Measurements from ENCODE around the gene CXorf66. TPM values are rescaled to one million over a fixed set of nuclear protein-coding genes. Genes with fewer than 3 reads are reported as not detected.

Gene CXorf66
- total and polyA plus RNA-seq, 9 of the 15 experiments (the other 6 are each of a cell fraction or from before 2014, with no cell fraction given), result not detected

GRCh38 chrX:139924696-139925095 is 40.6 kb downstream of the CXorf66 start:
- H3K27ac ChIP-seq (ENCODE audit: extremely low read depth, low read depth, low read length), result no peak overlapping the region
- BruUV-seq (replicated peaks), result no TSS peak
- no peak overlapping the region for H2AFZ ChIP-seq (ENCODE audit: low read depth, low read length)
- no peaks in the 10 kb centered on the region for H3K9me1 ChIP-seq (ENCODE audit: control insufficient read depth, insufficient read depth, low read length)
- WGBS (ENCODE audit: insufficient coverage, low coverage, missing lambda C conversion rate), result 60% methylated on average over 6 of the region's 6 CpGs
- POLR2A ChIA-PET, result interaction anchor here (0.8 to 1.5 kb wide), 2 partner anchors 9 to 18 kb away, joined by 3 read pairs; no protein-coding TSS in a partner anchor
- H3K4me3 ChIP-seq, result no peak overlapping the region
- H3K9me3 ChIP-seq (replicated peaks; ENCODE audit: control insufficient read depth, insufficient read depth, low read depth, low read length), result no peaks in the 10 kb centered on the region
- DNase-seq (ENCODE audit: extremely low read depth in 1 of 4, low spot score in 3 of 4), result no peak
- intact Hi-C loops (cut with micrococcal nuclease) (no loop called here), in situ Hi-C loops (cut with MboI) (no loop called here)
- no peaks in the 10 kb centered on the region for H3K27me3 ChIP-seq (ENCODE audit: control insufficient read depth in 2 of 2, insufficient read depth in 2 of 2, low read length in 2 of 2)
- peaks cover 9% of the 10 kb centered on the region; the same call in 2 of the 3 replicates for H3K36me3 ChIP-seq (ENCODE audit: control insufficient read depth, insufficient read depth, low read length)
- CTCF ChIA-PET (ENCODE audit: low intra/inter-chr PET ratio), result no interaction called here
- ATAC-seq, result no peak
- no peak overlapping the region for H3K4me2 ChIP-seq (ENCODE audit: insufficient read depth, low read length)
- TF ChIP-seq ZNF184 (CRISPR knock-in tag; IDR thresholded peaks at IDR 0.05) (no peak), IRF9 (tag; IDR thresholded peaks at IDR 0.05) (no peak), TFAM (CRISPR knock-in tag; conservative IDR thresholded peaks at IDR 0.05) (no peak), RREB1 (CRISPR knock-in tag; IDR thresholded peaks at IDR 0.05) (no peak), FOXP4 (CRISPR knock-in tag; IDR thresholded peaks at IDR 0.05; ENCODE audit: borderline replicate concordance) (no peak), DPF2 (IDR thresholded peaks at IDR 0.05) (no peak)
- H3K79me2 ChIP-seq (ENCODE audit: control insufficient read depth, insufficient read depth, low read length), result peaks cover 72% of the 10 kb centered on the region
- no peak for FAIRE-seq
- H4K20me1 ChIP-seq (replicated peaks; ENCODE audit: control insufficient read depth, insufficient read depth, low read length), result peaks cover 3% of the 10 kb centered on the region
- peaks cover 0 to 2% of the 10 kb centered on the region in 2 experiments; a peak in 1 of 5 replicates for H3K4me1 ChIP-seq (replicated peaks in 1 of 2; ENCODE audit: control insufficient read depth in 2 of 2, insufficient read depth in 2 of 2, low read length in 2 of 2)
- H3K9ac ChIP-seq (ENCODE audit: insufficient read depth in 1 of 2, low read depth in 2 of 2, low read length in 2 of 2), result no peak overlapping the region

Data from K562 (cell line).